Central memory CD8-positive, alpha-beta T cell (primary cell): Measurements from ENCODE around the gene TMEM150B.

Experiments used
- ATAC-seq: fragments of 150-1000 bp; cut with Tn5 transposase; replicated peaks from 2 replicates; pipeline ENCODE4 v1.10.0; 2022; ENCODE audit warnings: mild to moderate bottlenecking, moderate FRiP score, moderate number of reproducible peaks; ENCODE audit not compliant: poor library complexity, severe bottlenecking; ENCODE audit errors: extremely low read depth
- DNase-seq, 2 donors: peaks; one replicate each; pipeline ENCODE4 v3.0.0; 2021; ENCODE audit warnings: low spot score in 2 of 2
- H3K27ac Mint-ChIP-seq: one replicate; pipeline ENCODE4 v1.8.0; 2022; ENCODE audit warnings: low read depth, mild to moderate bottlenecking, moderate library complexity, mixed read lengths
- H3K27me3 Mint-ChIP-seq: one replicate; pipeline ENCODE4 v1.8.0; 2022; ENCODE audit warnings: mixed read lengths
- H3K36me3 Mint-ChIP-seq: one replicate; pipeline ENCODE4 v1.8.0; 2022; ENCODE audit warnings: mild to moderate bottlenecking, moderate library complexity, mixed read lengths; ENCODE audit not compliant: insufficient read depth
- H3K4me1 Mint-ChIP-seq: one replicate; pipeline ENCODE4 v1.8.0; 2022; ENCODE audit warnings: mixed read lengths
- H3K4me3 Mint-ChIP-seq: one replicate; pipeline ENCODE4 v1.8.0; 2022; ENCODE audit warnings: mild to moderate bottlenecking, moderate library complexity, mixed read lengths
- H3K9me3 Mint-ChIP-seq: one replicate; pipeline ENCODE4 v1.8.0; 2022; ENCODE audit warnings: mixed read lengths

Gene TMEM150B

GRCh38 chr19:55316646-55317045 lies 8.5 kb downstream of the TMEM150B start:
- Mint-ChIP-seq H3K4me3 (no peak overlapping the region), H3K9me3 (no peaks in the 10 kb centered on the region), H3K36me3 (no peaks in the 10 kb centered on the region), H3K4me1 (no peaks in the 10 kb centered on the region), H3K27ac (peak overlapping the region; percentile 64), H3K27me3 (peaks cover 9% of the 10 kb centered on the region)
- ATAC-seq = no peak
- DNase-seq = no peak

GRCh38 chr19:55315956-55316525 lies 9.1 kb downstream of the TMEM150B start:
- Mint-ChIP-seq H3K4me3 (no peak overlapping the region), H3K4me1 (no peaks in the 10 kb centered on the region), H3K9me3 (no peaks in the 10 kb centered on the region), H3K36me3 (no peaks in the 10 kb centered on the region), H3K27me3 (peaks cover 3% of the 10 kb centered on the region), H3K27ac (peak overlapping the region; percentile 64)
- DNase-seq (no peak), ATAC-seq (no peak)

GRCh38 chr19:55314396-55314795 lies 10.7 kb downstream of the TMEM150B start:
- no peaks in the 10 kb centered on the region for H3K9me3 Mint-ChIP-seq
- DNase-seq (no peak), ATAC-seq (no peak)
- H3K4me1 Mint-ChIP-seq = no peaks in the 10 kb centered on the region
- no peak overlapping the region for H3K27ac Mint-ChIP-seq
- no peak overlapping the region for H3K4me3 Mint-ChIP-seq
- H3K36me3 Mint-ChIP-seq = no peaks in the 10 kb centered on the region
- H3K27me3 Mint-ChIP-seq = no peaks in the 10 kb centered on the region

GRCh38 chr19:55312621-55313512 lies 12.3 kb downstream of the TMEM150B start:
- Mint-ChIP-seq H3K9me3 (no peaks in the 10 kb centered on the region), H3K36me3 (no peaks in the 10 kb centered on the region), H3K4me1 (no peaks in the 10 kb centered on the region), H3K27ac (no peak overlapping the region), H3K27me3 (no peaks in the 10 kb centered on the region), H3K4me3 (no peak overlapping the region)
- no peak for DNase-seq
- no peak for ATAC-seq

- H3K4me3 Mint-ChIP-seq = no peak overlapping the region
- no peak overlapping the region for H3K27ac Mint-ChIP-seq
- ATAC-seq (no peak), DNase-seq (no peak)
- H3K4me1 Mint-ChIP-seq = no peaks in the 10 kb centered on the region
- H3K9me3 Mint-ChIP-seq = no peaks in the 10 kb centered on the region
- no peaks in the 10 kb centered on the region for H3K36me3 Mint-ChIP-seq
- no peaks in the 10 kb centered on the region for H3K27me3 Mint-ChIP-seq
These were observed 13.3 kb downstream of the TMEM150B start for GRCh38 chr19:55311797-55312196.

GRCh38 chr19:55311397-55311796 lies 13.7 kb downstream of the TMEM150B start:
- DNase-seq (no peak), ATAC-seq (no peak)
- H3K4me3 Mint-ChIP-seq = no peak overlapping the region
- H3K9me3 Mint-ChIP-seq = no peaks in the 10 kb centered on the region
- no peaks in the 10 kb centered on the region for H3K27me3 Mint-ChIP-seq
- no peaks in the 10 kb centered on the region for H3K4me1 Mint-ChIP-seq
- no peak overlapping the region for H3K27ac Mint-ChIP-seq
- no peaks in the 10 kb centered on the region for H3K36me3 Mint-ChIP-seq

GRCh38 chr19:55310498-55310897 lies 14.6 kb downstream of the TMEM150B start:
- ATAC-seq (no peak), DNase-seq (no peak)
- Mint-ChIP-seq H3K27ac (no peak overlapping the region), H3K9me3 (no peaks in the 10 kb centered on the region), H3K4me3 (no peak overlapping the region), H3K4me1 (no peaks in the 10 kb centered on the region), H3K27me3 (no peaks in the 10 kb centered on the region), H3K36me3 (no peaks in the 10 kb centered on the region)

- no peaks in the 10 kb centered on the region for H3K9me3 Mint-ChIP-seq
- no peak overlapping the region for H3K27ac Mint-ChIP-seq
- H3K27me3 Mint-ChIP-seq = no peaks in the 10 kb centered on the region
- H3K4me3 Mint-ChIP-seq = no peak overlapping the region
- DNase-seq = no peak
- H3K4me1 Mint-ChIP-seq = no peaks in the 10 kb centered on the region
- H3K36me3 Mint-ChIP-seq = no peaks in the 10 kb centered on the region
- no peak for ATAC-seq
These were observed 15.7 kb downstream of the TMEM150B start for GRCh38 chr19:55309448-55309847.

- DNase-seq = no peak
- no peaks in the 10 kb centered on the region for H3K4me1 Mint-ChIP-seq
- no peak for ATAC-seq
- no peaks in the 10 kb centered on the region for H3K36me3 Mint-ChIP-seq
- no peaks in the 10 kb centered on the region for H3K9me3 Mint-ChIP-seq
- H3K27me3 Mint-ChIP-seq = no peaks in the 10 kb centered on the region
- H3K27ac Mint-ChIP-seq = no peak overlapping the region
- no peak overlapping the region for H3K4me3 Mint-ChIP-seq
These were observed 16.9 kb downstream of the TMEM150B start for GRCh38 chr19:55308281-55308680.

GRCh38 chr19:55306712-55307111 lies 18.4 kb downstream of the TMEM150B start:
- Mint-ChIP-seq H3K9me3 (no peaks in the 10 kb centered on the region), H3K27me3 (no peaks in the 10 kb centered on the region), H3K4me3 (no peak overlapping the region), H3K36me3 (peaks cover 2% of the 10 kb centered on the region), H3K4me1 (peaks cover 5% of the 10 kb centered on the region), H3K27ac (no peak overlapping the region)
- DNase-seq (no peak), ATAC-seq (no peak)

- H3K4me3 Mint-ChIP-seq = no peak overlapping the region
These were observed 19.1 kb downstream of the TMEM150B start for GRCh38 chr19:55305983-55306562.

GRCh38 chr19:55305491-55305890 lies 19.6 kb downstream of the TMEM150B start:
- Mint-ChIP-seq H3K4me1 (peaks cover 9% of the 10 kb centered on the region), H3K27ac (no peak overlapping the region), H3K9me3 (no peaks in the 10 kb centered on the region), H3K36me3 (peaks cover 2% of the 10 kb centered on the region), H3K27me3 (no peaks in the 10 kb centered on the region), H3K4me3 (no peak overlapping the region)
- ATAC-seq = no peak
- DNase-seq = no peak

More at GRCh38 chr19:55305983-55306562, 19.1 kb downstream of the TMEM150B start:
- H3K9me3 Mint-ChIP-seq = no peaks in the 10 kb centered on the region
- peaks cover 2% of the 10 kb centered on the region for H3K36me3 Mint-ChIP-seq
- H3K27ac Mint-ChIP-seq = no peak overlapping the region
- peaks cover 9% of the 10 kb centered on the region for H3K4me1 Mint-ChIP-seq
- DNase-seq = no peak
- no peaks in the 10 kb centered on the region for H3K27me3 Mint-ChIP-seq
- no peak for ATAC-seq

- Mint-ChIP-seq H3K4me3 (no peak overlapping the region), H3K36me3 (peaks cover 2% of the 10 kb centered on the region), H3K9me3 (no peaks in the 10 kb centered on the region), H3K27ac (no peak overlapping the region), H3K27me3 (no peaks in the 10 kb centered on the region), H3K4me1 (peaks cover 9% of the 10 kb centered on the region)
- DNase-seq = no peak
- no peak for ATAC-seq
These were observed 20.2 kb downstream of the TMEM150B start for GRCh38 chr19:55304980-55305379.
